HG03064 (cell line): Measurements from ENCODE around the gene SMARCAL1.

ENCODE experiments used
- ATAC-seq: cut with Tn5 transposase; IDR thresholded peaks from one replicate; pipeline ENCODE4 v1.9.1; 2021; ENCODE audit warnings: low read depth; ENCODE audit not compliant: unreplicated experiment

SMARCAL1 gene

GRCh38 chr2:216392018-216392562, 20.2 kb upstream of the SMARCAL1 start:
- ATAC-seq = no peak

GRCh38 chr2:216392945-216393840, 19.1 kb upstream of the SMARCAL1 start:
- ATAC-seq = no peak

DNA sequence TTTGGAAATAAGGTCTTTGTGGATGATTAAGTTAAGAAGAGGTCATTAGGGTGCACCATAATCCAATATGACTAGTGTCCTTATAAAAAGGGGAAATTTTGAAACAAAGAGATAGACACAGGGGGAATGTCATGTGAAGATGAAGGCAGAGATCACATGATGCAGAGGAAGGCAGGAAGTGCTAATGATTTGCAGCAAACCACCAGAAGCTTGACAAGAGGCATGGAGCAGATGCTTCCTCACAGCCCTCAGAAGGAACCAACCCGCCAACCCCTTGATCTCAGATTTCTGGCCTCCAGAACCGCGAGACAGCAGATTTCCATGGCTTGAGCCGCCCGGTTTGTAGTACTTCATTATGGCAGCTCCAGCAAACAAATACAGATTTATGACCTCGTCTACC, 17.4 kb upstream of the SMARCAL1 start:
- no peak for ATAC-seq

GRCh38 chr2:216399621-216400020, 12.7 kb upstream of the SMARCAL1 start:
- ATAC-seq = no peak

DNA sequence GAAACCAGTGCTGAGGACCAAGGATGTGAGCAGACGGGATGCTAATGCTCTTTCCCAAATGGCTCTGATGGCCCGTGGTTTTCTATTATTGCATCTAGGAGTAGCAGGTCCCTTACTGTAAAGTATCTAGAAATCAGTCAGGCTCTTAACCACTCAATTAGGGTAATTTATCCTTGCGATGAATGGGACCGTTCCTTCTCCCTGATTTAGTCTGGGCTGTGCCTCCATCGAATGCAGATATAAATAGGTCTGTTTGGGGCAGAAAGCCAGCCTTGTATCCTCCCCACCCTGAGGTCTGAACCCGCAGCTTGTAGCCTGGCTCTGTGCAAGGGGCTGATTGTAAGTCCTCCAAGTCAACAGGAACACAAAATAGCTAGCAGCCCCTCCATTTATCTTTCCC, 9.5 kb upstream of the SMARCAL1 start:
- ATAC-seq = no peak

- no peak for ATAC-seq
Observed at GRCh38 chr2:216404010-216404618, 8.2 kb upstream of the SMARCAL1 start.

DNA sequence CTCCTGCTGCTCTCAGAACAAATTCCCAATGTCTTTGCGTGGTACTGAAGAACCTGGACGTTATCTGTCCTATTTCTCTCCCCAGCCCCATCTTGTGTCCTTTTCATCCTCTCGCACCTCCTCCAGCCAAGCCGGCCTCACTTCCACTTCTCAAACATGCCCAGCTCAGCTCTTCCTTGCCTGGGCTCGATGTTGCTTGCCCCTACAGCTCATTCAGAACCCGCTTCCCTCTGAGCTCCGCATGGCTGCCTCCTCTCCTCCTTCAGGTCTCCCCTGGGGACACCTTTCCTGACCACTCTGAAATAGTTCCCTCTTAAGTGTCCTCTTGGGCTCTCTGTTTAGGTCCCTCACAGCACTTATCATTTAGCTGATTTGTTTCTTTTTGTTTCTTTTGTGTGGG, 6.7 kb upstream of the SMARCAL1 start:
- no peak for ATAC-seq

- ATAC-seq = no peak
Observed at GRCh38 chr2:216406826-216407225, 5.5 kb upstream of the SMARCAL1 start.

- no peak for ATAC-seq
Observed at GRCh38 chr2:216408426-216409290, 3.6 kb upstream of the SMARCAL1 start.

- no peak for ATAC-seq
Observed at GRCh38 chr2:216410550-216410949, 1.7 kb upstream of the SMARCAL1 start.

- no peak for ATAC-seq
Observed at GRCh38 chr2:216413882-216414281, 1.6 kb downstream of the SMARCAL1 start.

DNA sequence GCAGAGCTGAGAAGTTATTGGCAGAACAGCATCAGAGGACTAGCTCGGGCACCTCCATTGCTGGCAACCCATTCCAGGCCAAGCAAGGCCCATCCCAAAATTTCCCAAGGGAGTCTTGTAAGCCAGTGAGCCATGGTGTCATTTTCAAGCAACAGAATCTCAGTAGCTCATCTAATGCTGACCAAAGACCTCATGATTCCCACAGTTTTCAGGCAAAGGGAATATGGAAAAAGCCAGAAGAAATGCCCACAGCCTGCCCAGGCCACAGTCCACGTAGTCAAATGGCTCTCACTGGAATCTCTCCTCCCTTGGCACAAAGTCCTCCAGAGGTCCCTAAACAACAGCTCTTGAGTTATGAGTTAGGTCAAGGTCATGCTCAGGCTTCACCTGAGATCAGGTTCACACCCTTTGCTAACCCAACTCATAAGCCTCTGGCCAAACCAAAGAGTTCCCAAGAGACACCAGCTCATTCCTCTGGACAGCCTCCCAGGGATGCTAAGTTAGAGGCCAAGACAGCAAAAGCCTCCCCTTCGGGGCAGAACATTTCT, 2.6 kb downstream of the SMARCAL1 start:
- no peak for ATAC-seq

GRCh38 chr2:216415541-216415940, 3.3 kb downstream of the SMARCAL1 start:
- ATAC-seq = no peak

DNA sequence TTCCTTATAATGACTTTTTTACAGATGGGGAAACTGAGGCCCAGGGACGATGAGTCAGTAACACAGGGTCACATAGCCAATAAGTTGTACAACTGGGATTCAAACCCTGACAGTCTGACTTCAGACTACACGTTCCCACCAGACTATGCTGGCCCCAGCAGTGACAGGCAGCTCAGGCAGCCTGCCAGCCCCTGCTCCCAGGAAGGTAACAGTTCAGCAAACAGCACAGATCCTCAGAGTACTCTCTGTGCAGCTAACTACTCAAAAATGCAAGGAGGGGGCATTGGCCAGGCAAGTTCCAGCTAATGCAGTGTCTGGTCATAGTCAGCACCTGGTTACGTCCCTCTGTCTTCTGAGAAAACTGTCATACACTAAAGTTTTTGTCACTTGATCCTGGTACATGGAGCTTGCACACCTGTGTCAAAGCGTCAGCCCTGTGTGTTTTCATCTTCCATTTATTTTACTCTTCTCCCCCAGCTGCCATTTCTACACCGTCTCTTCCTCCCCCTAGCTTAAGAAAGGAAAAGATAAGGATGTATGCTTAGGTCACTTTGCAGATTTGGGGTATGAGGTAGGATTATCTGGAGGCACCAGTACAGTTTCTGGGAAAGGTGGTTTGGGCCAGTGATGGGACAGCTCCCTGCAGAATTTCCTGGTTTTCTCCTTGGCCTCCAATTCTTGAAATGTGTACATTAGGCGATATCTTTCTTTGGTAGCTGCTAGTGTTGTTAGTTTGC, 4.5 kb downstream of the SMARCAL1 start:
- no peak for ATAC-seq

DNA sequence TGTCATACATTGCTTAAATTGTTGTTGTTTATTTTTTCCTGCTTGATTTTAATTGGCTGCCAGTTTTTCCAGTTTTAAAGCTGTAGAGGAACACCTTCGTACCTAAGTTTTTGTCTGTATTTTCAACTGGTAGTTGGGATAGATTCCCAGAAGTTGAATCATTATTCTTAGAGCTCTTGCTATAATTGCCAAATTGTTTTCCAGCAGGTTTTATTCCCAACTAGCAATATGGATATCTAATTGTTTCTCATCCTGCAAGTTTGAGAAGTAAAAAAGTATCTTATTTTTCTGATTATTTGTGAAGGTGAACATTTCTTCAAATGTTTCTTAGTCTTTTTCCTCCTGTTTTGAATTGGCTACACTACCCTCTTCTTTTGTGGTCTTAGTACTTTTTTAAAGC, 6.7 kb downstream of the SMARCAL1 start:
- ATAC-seq = no peak

DNA sequence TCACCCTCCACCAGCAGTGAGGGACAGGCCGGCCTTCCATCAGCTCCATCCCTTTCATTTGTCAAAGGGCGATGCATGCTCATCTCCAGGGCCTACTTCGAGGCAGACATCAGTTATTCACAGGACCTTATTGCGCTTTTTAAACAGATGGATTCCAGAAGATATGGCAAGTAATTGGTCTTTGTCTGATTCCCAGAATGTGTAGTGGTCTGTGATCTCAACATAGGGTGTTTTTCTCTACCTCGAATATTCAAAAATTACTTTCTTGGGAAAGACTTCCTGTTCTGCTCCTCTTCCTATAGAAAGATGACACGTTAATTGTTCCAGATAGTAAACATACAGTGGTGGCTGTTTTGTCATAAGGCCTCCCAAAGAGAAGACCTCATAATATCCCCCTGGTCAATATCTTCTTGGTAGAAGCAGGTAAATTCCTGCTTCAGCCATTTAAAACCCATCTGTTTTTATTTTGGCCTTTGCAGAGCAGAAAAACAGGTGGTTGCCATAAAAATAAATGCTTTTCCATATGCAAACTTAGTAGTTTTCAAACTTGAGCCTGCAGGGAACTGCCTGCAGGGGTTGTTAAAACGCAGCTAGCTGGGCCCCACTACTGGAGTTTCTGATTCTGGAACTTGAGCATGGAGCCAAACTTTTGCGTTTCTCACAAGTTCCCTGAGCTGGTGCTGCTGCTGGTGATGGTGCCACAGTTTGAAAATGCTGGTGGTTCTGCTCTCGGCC, 8.2 kb downstream of the SMARCAL1 start:
- no peak for ATAC-seq

GRCh38 chr2:216423071-216423470, 10.8 kb downstream of the SMARCAL1 start:
- no peak for ATAC-seq

GRCh38 chr2:216424274-216424673, 12.0 kb downstream of the SMARCAL1 start:
- no peak for ATAC-seq
